Activated CD4-positive, alpha-beta T cell treated with anti-CD3 and anti-CD28 coated beads, Interleukin-2, Interleukin-4, amounts not matched to agents 100 ng/mL and 50 ng/mL, durations not matched to agents 16 hours and 8 hours (primary cell): ENCODE measurements around the gene AFF1.

ENCODE experiments used
- DNase-seq: peaks from one replicate; pipeline ENCODE4 v3.0.0-alpha.2; 2020; ENCODE audit warnings: low spot score

AFF1 gene

GRCh38 chr4:86934771-86935565, at the start of gene AFF1:
TSS of gene AFF1 (plus strand) at chr4:86935011. CDS start at chr4:86948534, 13,523 bp downstream.
- DNase-seq, result peak; percentile 90

- DNase-seq, result no peak
Observed at GRCh38 chr4:86890790-86891189, 44.0 kb upstream of the AFF1 start.

GRCh38 chr4:86891762-86892635, 42.8 kb upstream of the AFF1 start, which contains the start of gene C4orf36:
TSS of gene C4orf36 (minus strand) at chr4:86892422. CDS start at chr4:86891520, 902 bp downstream.
- peak; percentile 31 for DNase-seq

DNA sequence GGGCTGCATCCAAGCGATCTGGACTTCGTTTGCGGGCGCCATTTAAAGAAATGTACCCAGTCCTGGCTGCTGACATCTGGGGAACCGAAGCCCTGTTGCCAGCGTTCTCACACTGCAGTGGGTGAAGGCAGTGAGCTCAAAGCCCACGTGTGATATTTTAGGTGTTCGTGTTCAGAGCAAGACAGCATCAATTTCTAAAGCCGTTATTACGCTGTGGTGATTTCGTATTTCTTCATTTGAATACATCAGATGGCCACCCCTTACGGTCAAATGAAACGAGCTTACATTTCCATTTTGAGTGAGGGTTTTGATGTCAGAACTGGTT, 42.2 kb upstream of the AFF1 start:
- no peak for DNase-seq

GRCh38 chr4:86893136-86893535, 41.7 kb upstream of the AFF1 start:
- no peak for DNase-seq

GRCh38 chr4:86894455-86894854, 40.4 kb upstream of the AFF1 start:
- no peak for DNase-seq

- DNase-seq, result peak; percentile 74
Observed at GRCh38 chr4:86895692-86896488, 38.9 kb upstream of the AFF1 start.

DNA sequence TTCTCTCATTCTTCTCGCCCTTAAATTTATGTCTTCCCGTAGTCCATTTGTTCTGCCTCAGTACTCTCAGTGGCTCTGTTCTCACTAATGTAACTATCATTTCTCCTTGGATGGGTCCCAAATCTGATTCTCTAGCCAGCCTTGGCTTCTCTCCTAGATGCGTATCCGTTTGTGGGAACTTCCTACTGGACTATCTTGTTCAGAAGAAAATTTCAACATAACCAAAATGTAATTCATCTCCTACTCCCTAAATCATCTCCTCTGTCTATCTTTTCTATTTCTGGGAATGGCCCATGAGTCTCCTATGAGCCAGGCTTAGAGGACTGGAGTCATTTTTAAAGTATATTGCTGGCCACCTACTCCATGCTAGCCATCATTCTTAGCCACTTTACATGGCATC, 38.2 kb upstream of the AFF1 start:
- no peak for DNase-seq

- no peak for DNase-seq
Observed at GRCh38 chr4:86898562-86898961, 36.2 kb upstream of the AFF1 start.

DNA sequence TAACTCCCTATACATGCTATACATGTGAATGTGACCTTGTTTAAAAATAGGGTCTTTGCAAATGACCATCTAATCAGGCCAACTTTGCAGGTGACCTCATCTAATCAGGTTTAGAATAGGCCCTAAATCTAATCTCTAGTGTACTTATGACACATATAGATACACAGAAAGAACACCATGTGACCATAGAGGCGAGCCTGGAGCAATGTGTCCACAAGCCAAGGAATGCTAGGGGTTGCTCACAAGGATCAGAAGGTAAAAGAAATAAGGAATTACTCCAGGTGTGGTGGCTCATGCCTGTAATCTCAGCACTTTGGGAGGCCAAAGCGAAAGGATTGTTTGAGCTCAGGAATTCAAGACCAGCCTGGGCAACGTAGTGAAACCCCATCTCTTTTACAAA, 32.9 kb upstream of the AFF1 start:
- no peak for DNase-seq

GRCh38 chr4:86908251-86908657, 26.6 kb upstream of the AFF1 start:
- DNase-seq, result no peak

DNA sequence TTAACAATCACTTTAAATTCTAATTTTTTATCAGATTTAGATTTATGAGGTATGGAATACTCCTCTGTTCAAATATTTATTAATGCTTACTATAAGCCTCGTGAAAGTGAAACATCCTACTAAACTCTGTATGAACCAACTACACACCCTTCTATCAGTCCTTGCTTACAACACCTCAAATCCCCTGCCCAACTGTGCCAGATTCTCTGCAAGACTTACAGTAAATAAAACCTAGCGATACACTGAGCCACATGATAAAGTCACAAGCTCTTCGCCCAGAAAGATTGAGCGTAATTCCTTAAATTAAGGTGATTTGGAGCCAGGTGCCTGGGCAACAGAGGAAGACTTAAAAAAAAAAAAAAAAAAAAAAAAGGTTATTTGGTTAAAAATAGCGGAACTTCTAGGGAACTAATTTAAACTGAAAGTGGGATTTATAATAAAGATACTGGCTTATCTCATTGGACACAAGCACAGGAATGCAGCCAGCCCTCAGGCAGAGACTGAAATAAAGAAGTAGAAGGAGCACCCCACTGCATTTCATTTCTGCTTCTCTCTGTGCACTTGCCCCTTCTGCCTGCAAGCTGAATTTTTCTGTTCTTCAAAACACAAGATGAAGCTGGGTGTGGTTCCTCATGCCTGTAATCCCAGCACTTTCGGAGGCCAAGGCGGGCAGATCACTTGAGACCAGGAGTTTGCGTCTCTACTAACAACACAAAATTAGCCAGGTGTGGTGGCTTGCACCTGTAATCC, 25.1 kb upstream of the AFF1 start:
- DNase-seq, result no peak

DNA sequence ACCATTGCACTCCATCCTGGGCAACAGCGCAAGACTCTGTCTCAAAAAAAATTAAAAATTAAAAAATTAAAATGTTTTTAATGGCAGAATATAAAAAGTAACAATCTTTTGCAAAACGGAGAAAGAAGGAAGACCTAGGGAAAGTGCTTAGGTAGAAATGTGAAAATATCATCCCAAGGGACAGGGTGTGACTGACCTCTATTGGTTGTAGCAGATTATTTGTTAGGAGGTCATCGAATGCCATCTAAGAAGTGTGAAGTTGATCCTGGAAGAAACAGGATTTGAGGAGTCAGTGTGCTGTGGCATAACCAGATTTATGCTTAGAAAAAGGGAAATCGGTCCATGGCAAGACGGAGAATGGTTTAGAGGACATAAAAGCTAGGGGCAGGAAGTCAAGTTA, 24.4 kb upstream of the AFF1 start:
- no peak for DNase-seq

DNA sequence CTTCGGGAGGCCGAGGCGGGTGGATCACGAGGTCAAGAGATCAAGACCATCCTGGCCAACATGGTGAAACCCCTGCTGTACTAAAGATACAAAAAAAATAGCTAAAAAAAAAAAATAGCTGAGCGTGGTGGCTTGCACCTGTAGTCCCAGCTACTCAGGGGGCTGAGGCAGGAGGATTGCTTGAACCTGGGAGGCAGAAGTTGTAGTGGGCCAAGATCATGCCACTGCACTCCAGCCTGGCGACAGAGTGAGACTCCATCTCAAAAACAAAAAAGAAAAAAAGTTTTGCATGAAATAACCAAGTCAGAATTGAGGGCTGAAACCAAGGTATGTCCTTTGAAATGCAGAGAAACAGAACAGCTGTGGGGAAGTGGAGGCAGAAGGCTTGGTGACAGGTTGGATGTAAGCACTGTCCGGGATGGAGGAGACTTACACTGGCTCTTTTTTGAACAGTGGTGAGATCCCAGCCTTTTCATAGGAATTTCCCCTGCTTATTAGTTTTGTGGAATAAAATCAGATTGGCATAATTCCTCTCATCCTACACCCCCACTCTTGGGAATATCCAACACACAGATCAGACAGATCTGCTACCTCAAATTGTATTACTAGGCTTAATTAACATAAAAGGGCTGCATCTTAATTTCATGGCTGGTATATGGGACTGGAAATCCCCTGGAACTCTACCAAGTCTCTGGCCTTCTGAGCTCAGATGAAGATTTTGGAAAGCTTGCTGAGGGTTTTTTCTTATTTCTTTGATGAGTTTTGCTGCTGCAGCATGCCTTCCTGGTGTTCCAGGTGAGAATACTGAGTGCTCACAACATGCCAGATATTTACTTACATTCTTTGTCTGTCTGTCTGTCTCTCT, 23.8 kb upstream of the AFF1 start:
- DNase-seq, result no peak

DNA sequence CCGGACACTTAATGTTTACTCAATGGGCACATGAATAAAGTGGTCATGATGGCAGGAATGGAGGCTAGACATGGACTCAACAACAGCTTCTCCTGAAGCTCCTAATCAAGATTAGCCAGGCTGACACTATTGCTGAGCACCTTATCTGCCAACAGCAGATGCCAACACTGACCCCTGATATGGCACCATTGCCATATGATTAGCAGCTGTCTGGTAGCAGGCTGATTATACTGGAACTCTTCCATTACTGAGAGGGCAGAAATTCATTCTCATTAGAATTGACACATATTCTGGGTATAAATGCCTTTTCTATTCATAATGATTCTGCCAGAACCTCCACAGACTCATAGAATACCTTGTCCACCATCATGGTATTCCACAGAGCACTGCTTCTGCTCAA, 18.4 kb upstream of the AFF1 start:
- no peak for DNase-seq

DNA sequence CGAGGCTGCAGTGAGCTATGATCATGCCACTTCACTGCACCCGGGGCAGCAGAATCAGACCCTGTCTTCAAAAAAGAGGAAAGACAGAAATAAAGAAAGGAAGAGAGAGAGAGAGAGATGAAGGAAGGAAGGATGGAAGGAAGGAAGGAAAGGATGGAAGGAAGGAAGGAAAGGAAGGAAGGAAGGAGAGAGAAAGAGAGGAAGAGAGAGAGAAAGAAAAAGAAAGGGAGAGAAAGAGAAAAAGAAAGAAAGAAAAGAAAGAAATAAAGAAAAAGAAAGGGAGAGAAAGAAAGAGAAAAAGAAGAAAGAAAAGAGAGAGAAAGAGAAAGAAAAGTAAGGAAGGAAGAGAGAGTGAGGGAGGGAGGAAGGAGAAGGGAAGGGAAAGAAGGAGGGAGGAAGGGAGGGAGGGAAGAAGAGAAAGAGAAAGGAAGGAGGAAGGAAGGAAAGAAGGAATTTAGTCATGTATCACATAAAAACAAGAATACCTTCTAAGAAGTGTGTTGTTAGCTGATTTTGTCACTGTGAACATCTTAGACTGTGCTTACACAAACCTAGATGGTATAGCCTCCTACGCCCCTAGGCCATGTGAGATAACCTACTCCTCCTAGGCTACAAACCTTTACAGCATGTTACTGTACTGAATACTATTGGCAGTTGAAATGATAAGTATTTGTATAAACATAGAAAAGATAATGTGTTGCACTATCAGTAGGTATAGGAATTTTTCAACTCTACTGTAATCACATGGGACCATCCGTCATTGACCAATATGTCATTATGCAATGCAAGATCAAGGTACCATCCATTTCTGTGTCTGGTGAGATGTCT, 17.4 kb upstream of the AFF1 start:
- DNase-seq, result no peak

DNA sequence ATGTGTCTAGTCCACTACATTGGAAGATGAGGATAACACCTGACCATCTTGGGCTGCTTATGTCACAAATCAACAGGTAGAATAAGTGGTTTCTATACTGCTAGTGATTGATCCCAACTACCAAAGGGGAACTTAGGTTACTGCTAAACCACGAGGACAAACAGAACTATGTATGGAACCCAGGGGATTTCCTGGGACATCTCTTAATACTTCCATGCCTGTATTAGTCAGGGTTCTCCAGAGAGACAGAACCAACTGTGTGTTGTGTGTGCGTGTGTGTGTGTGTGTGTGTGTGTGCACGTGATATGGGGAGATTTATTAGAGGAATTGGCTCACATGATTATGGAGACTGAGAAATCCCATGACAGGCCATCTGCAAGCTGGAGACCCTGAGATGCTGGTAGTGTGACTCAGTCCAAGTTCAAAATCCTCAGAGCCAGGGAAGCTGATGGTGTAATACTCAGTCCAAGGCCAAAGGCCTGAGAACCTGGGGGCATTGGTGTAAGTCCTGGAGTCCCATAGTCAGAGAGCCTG, 16.2 kb upstream of the AFF1 start:
- no peak for DNase-seq

DNA sequence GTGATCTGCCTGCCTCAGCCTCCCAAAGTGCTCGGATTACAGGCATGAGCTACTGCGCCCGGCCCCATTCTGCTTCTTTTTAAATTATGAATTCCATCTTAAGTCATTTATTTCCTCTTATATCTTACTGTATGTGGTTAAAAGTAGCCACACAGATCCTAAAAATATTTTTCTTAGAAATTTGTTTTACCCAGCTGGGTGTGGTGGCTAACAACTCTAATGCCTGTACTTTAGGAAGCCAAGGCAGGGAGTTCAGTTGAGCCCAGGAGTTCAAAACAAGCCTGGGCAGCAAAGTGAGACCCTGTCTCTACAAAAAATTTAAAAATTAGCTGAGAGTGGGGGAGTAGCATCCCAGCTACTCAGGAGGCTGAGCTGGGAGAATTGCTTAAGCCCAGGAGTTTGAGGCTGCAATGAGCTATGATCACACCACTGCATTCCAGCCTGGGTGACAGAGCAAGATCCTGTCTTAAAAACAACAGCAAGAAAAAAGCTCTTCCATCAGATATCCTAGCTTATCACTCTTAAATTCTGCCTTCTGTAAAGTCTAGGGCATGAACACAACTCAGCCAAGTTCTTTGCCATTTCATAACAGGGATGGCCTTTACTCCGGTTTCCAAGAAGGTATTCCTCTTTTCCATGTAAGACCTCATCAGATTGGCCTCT, 15.1 kb upstream of the AFF1 start:
- no peak for DNase-seq
